Brain microvascular endothelial cell (primary cell): ENCODE measurements around the gene NUP62.

Experiments used
- DNase-seq: peaks from one replicate; pipeline ENCODE4 v3.0.0-alpha.2; 2020
- H3K27ac ChIP-seq: fragments of 250-450 bp; sonication (Bioruptor Pico); 2 replicates; pipeline ENCODE4 v1.5.1; 2020; ENCODE audit warnings: mild to moderate bottlenecking, moderate library complexity
- H3K27me3 ChIP-seq: fragments of 250-450 bp; sonication (Bioruptor Pico); replicated peaks from 2 replicates; pipeline ENCODE4 v1.5.1; 2020; ENCODE audit warnings: mild to moderate bottlenecking
- H3K36me3 ChIP-seq: fragments of 250-450 bp; sonication (Bioruptor Pico); replicated peaks from 2 replicates; pipeline ENCODE4 v1.5.1; 2020; ENCODE audit warnings: mild to moderate bottlenecking
- H3K4me3 ChIP-seq: 2 replicates; pipeline ENCODE4 v1.5.1; 2011; ENCODE audit warnings: low read depth, mild to moderate bottlenecking, control low read depth, low read length, moderate library complexity
- CTCF ChIP-seq: IDR thresholded peaks from 2 replicates; pipeline ENCODE4 v1.5.1; 2011; ENCODE audit warnings: low read depth, mild to moderate bottlenecking, moderate library complexity, low read length, control low read depth, inconsistent platforms; ENCODE audit errors: missing control alignments
- in situ Hi-C: cut with HindIII; loops from 2 replicates; pipeline ENCODE4 v1.10.0; 2017; ENCODE audit warnings: low sequenced_read_pairs, low pct_ligation_motif_present

Gene NUP62

DNA sequence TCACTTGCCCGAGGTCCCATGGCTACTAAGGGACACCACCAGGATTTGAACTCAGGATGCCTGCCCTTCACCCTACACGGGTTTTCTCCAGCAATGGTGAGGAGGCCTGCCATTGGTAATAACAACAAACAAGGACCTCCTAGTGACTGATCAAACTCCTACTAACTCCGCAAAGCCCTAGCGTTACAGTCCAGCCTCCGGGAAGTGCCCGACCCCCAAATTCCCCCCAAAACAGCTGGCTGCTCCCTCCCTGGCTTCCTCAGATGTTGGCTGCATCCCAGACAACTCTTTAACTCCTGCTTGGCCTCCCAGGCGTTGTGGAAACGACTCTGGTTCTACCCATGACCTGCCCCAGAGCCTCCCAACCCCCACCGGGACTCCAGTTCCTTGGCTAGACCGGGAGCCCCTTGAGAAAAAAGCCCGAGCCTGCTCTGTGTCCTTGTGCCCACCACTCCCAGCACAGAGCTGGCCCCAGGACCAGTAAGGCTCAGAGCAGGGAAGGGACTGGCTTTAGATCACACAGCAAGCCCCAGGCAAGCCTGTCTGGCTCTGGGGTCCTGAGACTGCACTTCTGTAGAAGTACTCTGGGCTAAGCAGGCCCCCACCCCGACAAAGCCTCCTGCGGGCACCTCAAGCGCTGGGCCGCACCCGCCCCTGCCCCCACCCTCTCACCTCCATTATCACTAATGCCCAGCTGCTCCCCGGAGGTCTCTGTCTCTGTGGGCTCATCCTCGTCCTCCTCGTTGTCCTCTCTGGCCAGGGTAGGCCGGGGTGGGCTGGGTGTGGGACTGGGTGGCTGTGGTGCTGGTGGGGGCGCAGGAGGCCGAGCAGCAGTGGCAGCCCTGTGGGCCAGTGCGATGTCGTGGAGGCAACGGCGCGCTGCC, 56.8 kb downstream of the NUP62 start:
- in situ Hi-C loops = no loop called here
- no peaks in the 10 kb centered on the region for H3K27me3 ChIP-seq
- H3K27ac ChIP-seq = no peak overlapping the region
- no peak overlapping the region for H3K4me3 ChIP-seq
- peaks cover 4% of the 10 kb centered on the region for H3K36me3 ChIP-seq
- no peak for TF ChIP-seq CTCF
- no peak for DNase-seq

GRCh38 chr19:49871349-49871985, 57.8 kb downstream of the NUP62 start:
- no peak for TF ChIP-seq CTCF
- Histone ChIP-seq H3K36me3 (peaks cover 4% of the 10 kb centered on the region), H3K27ac (no peak overlapping the region), H3K4me3 (no peak overlapping the region), H3K27me3 (no peaks in the 10 kb centered on the region)
- in situ Hi-C loops = no loop called here
- no peak for DNase-seq

DNA sequence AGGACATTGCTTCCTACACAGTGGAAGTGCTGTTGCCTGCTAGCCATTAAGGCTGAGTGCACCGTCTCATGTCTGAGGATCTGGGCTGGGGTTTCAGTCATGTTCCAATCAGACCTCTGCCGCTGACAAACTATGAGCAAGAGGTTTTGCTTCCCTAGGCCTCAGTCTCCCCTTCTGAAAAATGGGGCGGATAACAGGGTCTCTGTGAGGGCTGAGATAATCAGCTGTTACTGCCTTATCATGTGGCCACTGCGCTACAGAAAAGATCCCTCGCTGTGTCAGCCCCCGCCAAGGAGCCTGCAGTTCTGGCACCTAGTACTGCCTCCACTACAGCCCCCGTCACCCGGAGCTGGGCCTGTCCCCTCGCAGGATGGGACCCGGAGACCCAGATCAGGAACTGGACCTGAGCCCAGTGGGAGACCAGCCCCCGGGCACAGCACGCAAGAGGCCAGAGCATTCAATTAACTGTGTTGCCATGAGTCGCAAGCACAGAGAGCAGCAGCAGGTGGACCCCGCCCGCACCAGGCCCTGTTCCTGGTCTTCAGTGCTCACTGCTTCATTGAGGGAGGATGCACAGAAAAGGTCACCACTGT, 58.9 kb downstream of the NUP62 start:
- Histone ChIP-seq H3K27ac (peak overlapping the region; percentile 27), H3K27me3 (no peaks in the 10 kb centered on the region), H3K36me3 (peaks cover 3% of the 10 kb centered on the region), H3K4me3 (peak overlapping the region; percentile 55)
- TF ChIP-seq CTCF = no peak
- DNase-seq = no peak
- in situ Hi-C loops = no loop called here

DNA sequence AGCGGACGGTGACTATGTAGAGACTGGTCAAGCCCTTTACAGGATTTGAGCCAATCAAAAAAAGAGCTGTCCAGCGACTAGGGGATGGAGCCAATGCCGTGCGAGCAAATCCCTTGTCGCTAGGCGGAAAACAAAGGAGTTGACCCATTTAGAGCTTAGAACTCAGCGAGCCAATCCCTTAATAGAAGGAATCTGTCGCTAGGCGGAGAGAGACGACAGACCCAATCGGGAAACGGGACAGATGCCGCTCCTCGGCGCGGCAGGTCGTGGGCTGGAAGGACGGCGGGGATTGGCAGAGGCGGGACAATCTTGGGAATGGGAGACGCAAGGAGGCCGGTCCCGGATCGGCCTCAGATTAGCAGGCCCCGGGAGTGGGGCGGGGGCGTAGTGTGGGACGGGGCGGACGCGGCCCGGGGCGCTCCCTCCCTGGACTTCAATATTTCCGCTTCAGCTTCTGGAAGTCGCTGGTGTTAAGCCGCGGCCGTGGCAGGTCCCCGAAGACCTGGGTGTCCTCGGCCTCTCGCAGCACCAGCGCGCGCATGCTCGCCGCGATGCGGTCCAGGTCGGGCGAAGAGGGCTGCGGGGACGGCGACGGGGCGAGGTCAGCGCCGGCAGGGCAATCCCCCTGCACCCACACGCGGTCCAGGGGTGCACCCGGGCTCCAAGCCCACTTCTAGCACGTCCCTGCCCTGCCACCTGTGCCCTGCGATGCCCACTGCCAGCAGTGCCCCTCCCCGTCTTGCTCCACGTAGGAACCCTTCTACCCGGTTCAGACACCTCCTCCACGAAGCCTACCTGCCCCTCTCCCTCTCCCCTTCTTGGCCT, 59.6 kb downstream of the NUP62 start:
- H3K4me3 ChIP-seq = peak overlapping the region; percentile 55

More for the DNA sequence above, 59.6 kb downstream of the NUP62 start:
- H3K36me3 ChIP-seq = peaks cover 7% of the 10 kb centered on the region
- peak overlapping the region; percentile 27 for H3K27ac ChIP-seq
- H3K27me3 ChIP-seq = no peaks in the 10 kb centered on the region
- no peak for TF ChIP-seq CTCF
- peak; percentile 100 for DNase-seq
- in situ Hi-C loops = no loop called here
